ENCODE results near the gene ATRNL1.
"Not testable (repeated sequence)": the region's sequence is repeated elsewhere in the genome, so short reads cannot be mapped to it uniquely, and the experiment has no call there.

The ATRNL1 gene

DNA sequence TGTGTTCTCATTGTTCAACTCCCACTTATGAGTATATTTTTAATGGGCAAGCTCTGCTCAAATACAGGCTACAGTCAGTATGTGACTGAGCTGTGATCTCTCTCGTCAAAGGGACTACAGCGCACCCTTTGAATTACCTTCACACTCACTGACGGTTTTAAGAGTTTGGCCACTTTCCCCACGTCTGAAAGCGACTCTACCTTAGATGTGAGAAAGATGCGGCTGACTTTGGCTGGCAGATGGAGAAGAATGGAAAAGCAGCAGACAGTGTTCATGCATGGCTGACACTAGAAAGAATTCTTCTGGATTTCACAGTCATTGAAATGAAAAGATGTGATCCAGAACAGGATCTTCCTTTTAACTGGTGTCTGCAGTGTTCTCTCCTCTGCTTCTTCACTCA is 2.0 kb upstream of the ATRNL1 start:
- DNase-seq (ENCODE audit: low spot score), result no peak

GRCh38 chr10:115092258-115092554 is 959 bp upstream of the ATRNL1 start:
- DNase-seq (ENCODE audit: low spot score), result no peak

- DNase-seq (ENCODE audit: low spot score), result no peak
Observed at GRCh38 chr10:115092555-115093285, 445 bp upstream of the ATRNL1 start.

DNA sequence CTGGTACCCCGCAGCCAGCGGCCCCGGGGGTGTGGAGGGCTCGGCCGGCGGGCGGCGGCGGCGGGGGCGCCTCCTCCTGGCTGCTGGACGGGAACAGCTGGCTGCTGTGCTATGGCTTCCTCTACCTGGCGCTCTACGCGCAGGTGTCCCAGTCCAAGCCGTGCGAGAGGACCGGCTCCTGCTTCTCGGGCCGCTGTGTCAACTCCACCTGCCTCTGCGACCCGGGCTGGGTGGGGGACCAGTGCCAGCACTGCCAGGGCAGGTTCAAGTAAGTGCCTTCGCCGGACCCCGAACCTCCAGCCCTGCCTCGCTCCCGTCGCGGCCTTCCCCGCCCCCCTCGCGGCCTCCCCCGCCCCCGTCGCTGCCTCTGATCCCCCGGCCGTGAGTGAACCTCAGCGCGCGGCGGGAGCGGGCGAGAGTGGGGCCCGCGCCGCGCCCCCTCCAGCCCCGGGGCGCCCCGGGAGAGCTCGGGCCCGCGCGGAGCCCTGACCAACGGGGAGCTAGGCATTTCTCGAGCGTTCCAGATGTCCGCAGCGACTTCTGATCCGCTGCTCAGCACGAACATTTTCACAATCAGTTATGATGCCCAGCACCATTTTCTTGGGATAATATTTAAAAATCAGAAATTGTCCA is 727 bp downstream of the ATRNL1 start:
- DNase-seq (ENCODE audit: low spot score), result no peak

DNA sequence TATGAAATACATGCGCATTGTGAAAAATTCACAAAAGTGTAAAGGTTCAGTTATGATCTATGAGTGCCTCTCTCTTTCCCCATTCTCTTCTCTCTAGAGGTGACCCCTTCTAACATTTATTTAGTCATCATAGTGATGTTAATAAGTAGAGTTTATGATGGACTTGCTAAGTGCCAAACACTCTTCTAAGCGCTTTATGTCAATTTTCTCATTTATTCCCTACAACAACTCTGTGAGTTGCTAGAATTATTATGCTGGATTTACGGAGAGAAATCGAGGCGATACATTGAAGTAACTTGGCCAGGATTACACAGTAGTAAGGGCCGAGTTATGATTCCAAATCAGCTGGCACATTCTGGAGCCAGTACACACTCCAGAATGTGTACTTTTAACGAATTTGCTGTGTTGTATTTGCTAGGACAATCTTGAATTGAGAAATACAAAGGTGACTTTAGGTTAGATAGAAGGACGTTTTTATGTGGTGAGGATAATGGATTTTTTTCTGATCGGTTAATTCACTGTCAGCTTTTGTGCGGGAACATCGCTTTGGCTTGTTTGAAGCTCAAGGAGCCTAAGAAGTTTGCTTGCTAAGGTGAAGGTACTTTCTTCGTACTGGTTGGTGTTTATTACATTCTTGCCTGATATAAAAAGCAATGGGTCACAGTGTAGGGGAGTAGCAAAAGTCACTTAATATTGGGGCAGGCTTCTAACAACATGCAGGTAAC is 1.4 kb downstream of the ATRNL1 start:
- no peak for DNase-seq (ENCODE audit: low spot score)

- no peak for DNase-seq (ENCODE audit: low spot score)
Observed at GRCh38 chr10:115095758-115096157, 2.6 kb downstream of the ATRNL1 start.

DNA sequence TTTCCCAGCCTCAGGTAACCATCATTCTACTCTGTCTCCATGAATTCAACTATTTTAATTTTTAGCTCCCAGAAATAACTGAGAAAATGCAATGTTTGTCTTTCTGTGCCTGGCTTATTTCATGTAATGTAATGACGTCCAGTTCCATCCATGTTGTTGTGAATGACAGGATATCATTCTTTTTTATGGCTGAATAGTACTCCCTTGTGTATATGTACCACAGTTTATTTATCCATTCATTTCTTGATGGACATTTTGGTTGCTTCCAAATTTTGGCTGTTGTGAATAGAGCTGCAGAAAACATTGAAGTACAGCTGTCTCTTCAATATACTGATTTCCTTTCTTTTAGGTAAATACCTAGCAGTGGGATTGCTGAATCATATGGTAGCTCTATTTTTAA is 10.5 kb downstream of the ATRNL1 start:
- no peak for DNase-seq (ENCODE audit: low spot score)

DNA sequence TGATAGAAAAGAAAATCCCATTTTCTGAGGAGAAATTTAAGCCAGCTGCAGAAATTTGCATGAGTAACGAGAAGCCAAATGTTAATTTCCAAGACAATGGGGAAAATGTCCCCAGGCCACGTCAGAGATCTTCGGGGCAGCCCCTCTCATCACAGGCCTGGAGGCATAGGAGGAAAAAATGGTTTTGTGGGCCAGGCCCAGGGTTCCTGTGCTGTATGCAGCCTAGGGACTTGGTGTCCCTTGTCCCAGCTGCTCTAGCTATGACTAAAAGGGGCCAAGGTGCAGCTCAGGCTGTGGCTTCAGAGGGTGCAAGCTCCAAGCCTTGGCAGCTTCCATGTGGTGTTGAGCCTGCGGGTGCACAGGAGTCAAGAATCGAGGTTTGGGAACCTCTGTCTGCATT is 12.2 kb downstream of the ATRNL1 start:
- DNase-seq (ENCODE audit: low spot score), result not testable (repeated sequence)

- no peak for DNase-seq (ENCODE audit: low spot score)
Observed at GRCh38 chr10:115107830-115108229, 14.7 kb downstream of the ATRNL1 start.

DNA sequence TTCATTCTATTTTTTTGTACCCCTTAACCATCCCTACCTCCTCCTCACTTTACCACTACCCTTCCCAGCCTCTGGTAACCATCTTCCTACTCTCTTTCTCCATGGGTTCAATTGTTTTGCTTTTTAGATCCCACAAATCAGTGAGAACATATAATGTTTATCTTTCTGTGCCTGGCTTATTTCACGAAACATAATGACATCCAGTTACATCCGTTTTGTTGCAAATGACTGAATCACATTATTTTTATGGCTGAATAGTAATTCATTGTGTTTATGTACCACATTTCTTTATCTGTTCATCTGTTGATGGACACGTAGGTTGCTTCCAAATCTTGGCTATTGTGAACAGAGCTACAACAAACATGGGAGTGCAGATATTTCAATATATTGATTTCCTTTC is 24.1 kb downstream of the ATRNL1 start:
- DNase-seq (ENCODE audit: low spot score), result no peak

GRCh38 chr10:115118346-115118745 is 25.2 kb downstream of the ATRNL1 start:
- DNase-seq (ENCODE audit: low spot score), result no peak

DNA sequence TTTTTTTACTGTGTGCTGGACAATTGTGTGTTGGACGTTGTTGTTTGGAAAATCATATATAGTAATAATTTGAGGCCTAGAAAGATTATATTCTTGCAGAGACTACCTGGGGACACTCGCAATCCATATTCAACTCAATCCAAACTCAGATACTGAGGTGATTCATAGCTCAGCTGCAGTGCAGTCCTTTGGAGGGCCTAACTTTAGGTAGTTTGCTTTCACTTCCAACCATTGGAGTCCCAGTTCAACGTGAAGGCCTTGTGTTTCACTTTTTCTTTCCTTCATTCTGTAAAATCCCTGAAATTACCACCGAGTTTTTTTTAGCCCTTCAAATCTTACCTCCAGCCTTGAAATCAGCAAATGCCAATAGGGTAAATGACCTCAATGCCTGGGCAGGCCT is 32.3 kb downstream of the ATRNL1 start:
- DNase-seq (ENCODE audit: low spot score), result no peak

DNA sequence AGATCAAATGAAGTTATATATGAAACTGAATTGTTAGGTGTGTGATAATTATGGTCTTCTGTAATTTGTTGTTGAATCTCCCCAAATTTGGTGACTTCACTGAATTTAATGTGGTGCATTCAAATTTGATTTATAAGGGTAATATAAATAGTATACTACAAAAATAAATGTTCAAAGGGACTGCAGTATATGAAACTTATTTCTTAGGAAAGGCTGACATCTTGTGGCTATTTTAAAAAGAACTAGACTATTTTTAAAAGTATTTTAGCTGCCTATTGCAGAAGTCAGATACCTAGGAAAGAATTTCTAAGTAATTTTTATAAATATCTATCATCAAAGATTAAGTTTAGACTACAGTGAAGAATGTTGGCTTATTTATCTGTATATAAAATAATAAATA is 36.6 kb downstream of the ATRNL1 start:
- DNase-seq (ENCODE audit: low spot score), result no peak

GRCh38 chr10:115136616-115137015 is 43.5 kb downstream of the ATRNL1 start:
- no peak for DNase-seq (ENCODE audit: low spot score)

DNA sequence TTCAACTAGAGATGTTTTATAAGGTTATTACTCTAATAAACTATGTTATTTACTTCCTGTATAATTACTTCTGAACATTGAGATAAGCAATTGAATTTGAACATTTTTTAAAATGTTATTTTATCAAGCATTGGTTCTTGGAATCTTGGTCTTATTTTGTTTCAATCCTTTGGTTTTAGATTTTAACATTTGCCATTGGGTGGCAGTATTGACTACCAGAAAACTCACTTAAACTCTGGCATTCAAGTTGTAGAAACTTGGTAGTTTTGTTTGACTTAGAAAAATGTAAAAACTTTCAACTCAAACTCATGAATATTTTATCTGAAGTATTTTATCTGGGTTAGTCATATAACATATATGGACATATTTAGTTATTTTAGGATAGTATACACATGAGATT is 48.1 kb downstream of the ATRNL1 start:
- no peak for DNase-seq (ENCODE audit: low spot score)

DNA sequence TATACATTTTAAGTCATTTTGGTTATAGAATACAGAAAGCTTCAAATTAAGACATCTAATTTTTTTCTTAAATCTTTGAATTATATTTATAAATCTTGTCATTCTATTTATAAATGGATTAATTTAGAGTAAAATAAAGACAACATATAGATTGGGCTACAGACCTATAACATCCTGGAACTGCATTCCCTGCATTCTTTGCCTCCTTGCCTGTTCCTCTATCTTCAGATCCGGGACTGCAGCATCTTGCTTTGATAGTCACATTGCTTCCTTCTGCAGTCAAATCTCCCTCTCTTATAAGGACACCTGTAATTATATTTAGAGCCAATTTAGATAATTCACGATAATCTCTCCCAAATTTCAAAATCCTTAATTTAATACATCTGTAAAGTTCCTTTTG is 64.2 kb downstream of the ATRNL1 start:
- DNase-seq (ENCODE audit: low spot score), result no peak

GRCh38 chr10:115163129-115163528 is 70.0 kb downstream of the ATRNL1 start:
- DNase-seq (ENCODE audit: low spot score), result no peak

GRCh38 chr10:115164220-115164619 is 71.1 kb downstream of the ATRNL1 start:
- DNase-seq (ENCODE audit: low spot score), result no peak

GRCh38 chr10:115167751-115168150 is 74.6 kb downstream of the ATRNL1 start:
- DNase-seq (ENCODE audit: low spot score), result no peak

DNA sequence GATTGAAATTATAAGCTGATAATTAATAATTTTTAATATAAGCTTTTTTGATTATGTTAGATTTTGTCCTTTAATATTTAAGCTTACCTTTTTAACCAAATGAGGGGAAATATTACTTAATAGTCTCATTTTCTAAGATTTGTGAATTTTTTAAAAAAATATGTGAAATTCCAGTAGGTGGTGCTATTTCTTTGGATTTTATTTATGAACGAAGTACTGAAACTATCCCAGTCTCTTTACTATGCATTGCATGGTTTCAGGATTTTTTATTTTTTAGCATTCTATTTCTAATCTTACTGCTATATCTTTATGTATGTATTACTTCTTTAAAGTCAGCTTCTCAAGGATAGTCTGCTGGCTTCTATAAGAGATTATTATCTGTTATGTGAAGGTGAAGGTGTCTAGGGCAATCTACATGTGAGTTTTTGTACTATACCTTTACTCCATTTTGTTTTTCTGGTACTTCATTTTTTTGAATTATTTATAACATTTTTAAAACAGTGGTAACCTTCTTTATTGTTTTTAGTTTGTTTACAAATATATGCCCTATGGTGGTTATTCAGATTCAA is 78.3 kb downstream of the ATRNL1 start:
- no peak for DNase-seq (ENCODE audit: low spot score)

- DNase-seq (ENCODE audit: low spot score), result no peak
Observed at GRCh38 chr10:115173915-115174443, 80.8 kb downstream of the ATRNL1 start.

DNA sequence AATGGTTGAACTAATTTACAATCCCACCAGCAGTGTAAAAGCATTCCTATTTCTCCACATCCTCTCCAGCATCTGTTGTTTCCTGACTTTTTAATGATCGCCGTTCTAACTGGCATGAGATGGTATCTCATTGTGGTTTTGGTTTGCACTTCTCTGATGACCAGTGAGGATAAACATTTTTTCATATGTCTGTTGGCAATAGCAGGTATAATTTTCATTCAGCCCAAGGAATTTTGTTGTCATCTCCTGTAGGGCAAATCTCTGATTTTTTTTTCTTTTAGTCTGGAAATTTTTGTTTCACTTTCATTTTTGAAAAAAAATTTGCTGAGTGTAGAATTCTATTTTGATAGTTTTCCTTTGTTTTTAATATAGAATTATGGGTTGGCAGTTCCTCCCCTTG is 114.1 kb downstream of the ATRNL1 start:
- not testable (repeated sequence) for DNase-seq (ENCODE audit: low spot score)

GRCh38 chr10:115209133-115209532 is 116.0 kb downstream of the ATRNL1 start:
- DNase-seq (ENCODE audit: low spot score), result no peak
